OCI-LY3 (cell line): ENCODE measurements around the gene SLC32A1.

ENCODE experiments used
- H2AFZ ChIP-seq: fragments of 200-600, 300-600 bp; shearing (Covaris generic); 2 replicates; pipeline ENCODE4 v1.6.0; 2014; ENCODE audit warnings: antibody characterized with exemption, low read depth, low read length
- H3K27ac ChIP-seq: fragments of 200-600, 300-600 bp; sonication (generic); 2 replicates; pipeline ENCODE4 v1.5.1; 2014; ENCODE audit warnings: mild to moderate bottlenecking, low read length, moderate library complexity, mixed read lengths
- H3K27me3 ChIP-seq: fragments of 200-600, 300-600 bp; sonication (generic); 2 replicates; pipeline ENCODE4 v1.6.1; 2014; ENCODE audit warnings: low read depth, low read length, mixed read lengths
- H3K36me3 ChIP-seq: fragments of 200-600, 300-600 bp; sonication (generic); replicated peaks from 2 replicates; pipeline ENCODE3; 2014; ENCODE audit warnings: low read depth, low read length, mixed read lengths
- H3K4me1 ChIP-seq: fragments of 300-600, 200-600 bp; sonication (generic); 2 replicates; pipeline ENCODE4 v1.6.1; 2014; ENCODE audit warnings: low read length, mixed read lengths
- H3K4me2 ChIP-seq: fragments of 200-600, 300-600 bp; sonication (generic); 2 replicates; pipeline ENCODE4 v1.6.1; 2014; ENCODE audit warnings: low read length, mixed read lengths
- H3K4me3 ChIP-seq: fragments of 300-600, 200-600 bp; sonication (generic); 2 replicates; pipeline ENCODE4 v1.5.1; 2014; ENCODE audit warnings: antibody characterized with exemption, mild to moderate bottlenecking, low read length, moderate library complexity
- H3K79me2 ChIP-seq: fragments of 300-600, 200-600 bp; shearing (Covaris generic); 2 replicates; pipeline ENCODE4 v1.6.1; 2014; ENCODE audit warnings: mild to moderate bottlenecking, low read length, mixed read lengths
- H3K9ac ChIP-seq: fragments of 300-600, 200-600 bp; shearing (Covaris generic); 2 replicates; pipeline ENCODE4 v1.6.0; 2014; ENCODE audit warnings: mild to moderate bottlenecking, low read length, moderate library complexity
- H3K9me3 ChIP-seq: fragments of 200-600, 300-600 bp; shearing (Covaris generic); 2 replicates; pipeline ENCODE4 v1.6.1; 2014; ENCODE audit warnings: low read length, mixed read lengths; ENCODE audit not compliant: insufficient read depth
- H4K20me1 ChIP-seq: fragments of 200-600, 300-600 bp; sonication (generic); 2 replicates; pipeline ENCODE4 v1.6.1; 2016; ENCODE audit warnings: low read length, mixed read lengths; ENCODE audit not compliant: insufficient read depth
- CTCF ChIP-seq: fragments of 200-600, 300-600 bp; sonication (generic); IDR thresholded peaks from 2 replicates; pipeline ENCODE4 v1.5.1; 2014; ENCODE audit warnings: antibody characterized with exemption, low read length, low read depth
- EZH2phosphoT487 ChIP-seq: fragments of 200-600 bp; shearing (Covaris generic); IDR thresholded peaks from 2 replicates; pipeline ENCODE4 v1.6.1; 2018; ENCODE audit warnings: antibody characterized with exemption, mixed run types, low read depth

SLC32A1 gene

GRCh38 chr20:38700926-38701325 lies 23.4 kb upstream of the SLC32A1 start:
- H3K79me2 ChIP-seq, result no peaks in the 10 kb centered on the region
- no peak overlapping the region for H3K4me3 ChIP-seq
- H3K27ac ChIP-seq, result no peak overlapping the region

GRCh38 chr20:38703526-38703925 lies 20.8 kb upstream of the SLC32A1 start:
- Histone ChIP-seq H3K4me2 (no peak overlapping the region), H3K27me3 (peaks cover 73% of the 10 kb centered on the region), H3K4me1 (no peaks in the 10 kb centered on the region), H3K4me3 (no peak overlapping the region), H3K27ac (no peak overlapping the region), H3K9me3 (no peaks in the 10 kb centered on the region), H3K9ac (no peak overlapping the region), H2AFZ (no peak overlapping the region), H3K36me3 (no peaks in the 10 kb centered on the region), H4K20me1 (peaks cover 10% of the 10 kb centered on the region; the same call in 1 of the 2 replicates), H3K79me2 (no peaks in the 10 kb centered on the region)
- no peak for TF ChIP-seq EZH2phosphoT487

More at GRCh38 chr20:38700926-38701325, 23.4 kb upstream of the SLC32A1 start:
- Histone ChIP-seq H3K4me2 (no peak overlapping the region), H3K27me3 (peaks cover 73% of the 10 kb centered on the region), H3K36me3 (no peaks in the 10 kb centered on the region), H4K20me1 (peaks cover 10% of the 10 kb centered on the region; the same call in 1 of the 2 replicates), H3K4me1 (no peaks in the 10 kb centered on the region), H3K9me3 (no peaks in the 10 kb centered on the region), H3K9ac (no peak overlapping the region), H2AFZ (no peak overlapping the region)
- no peak for TF ChIP-seq EZH2phosphoT487
- no peak for TF ChIP-seq CTCF

- Histone ChIP-seq H3K4me2 (no peak overlapping the region), H3K27ac (no peak overlapping the region), H3K79me2 (no peaks in the 10 kb centered on the region), H3K9ac (no peak overlapping the region), H3K27me3 (peaks cover 68% of the 10 kb centered on the region), H3K9me3 (no peaks in the 10 kb centered on the region), H3K36me3 (no peaks in the 10 kb centered on the region), H4K20me1 (peaks cover 10% of the 10 kb centered on the region; the same call in 1 of the 2 replicates), H3K4me1 (no peaks in the 10 kb centered on the region), H2AFZ (no peak overlapping the region), H3K4me3 (no peak overlapping the region)
- TF ChIP-seq EZH2phosphoT487 (no peak), CTCF (no peak)
These were observed 20.1 kb upstream of the SLC32A1 start for GRCh38 chr20:38704136-38704535.

- no peak for TF ChIP-seq CTCF
- TF ChIP-seq EZH2phosphoT487, result no peak
- Histone ChIP-seq H3K4me3 (no peak overlapping the region), H3K27ac (no peak overlapping the region), H3K36me3 (no peaks in the 10 kb centered on the region), H3K79me2 (no peaks in the 10 kb centered on the region), H3K27me3 (peaks cover 59% of the 10 kb centered on the region), H3K4me2 (no peak overlapping the region), H3K9me3 (no peaks in the 10 kb centered on the region), H4K20me1 (peaks cover 10% of the 10 kb centered on the region; the same call in 1 of the 2 replicates), H3K9ac (no peak overlapping the region), H3K4me1 (no peaks in the 10 kb centered on the region), H2AFZ (no peak overlapping the region)
These were observed 17.8 kb upstream of the SLC32A1 start for GRCh38 chr20:38706509-38706908.

GRCh38 chr20:38714308-38714707 lies 10.0 kb upstream of the SLC32A1 start:
- H3K27me3 ChIP-seq, result peaks cover 62% of the 10 kb centered on the region
- no peaks in the 10 kb centered on the region for H3K4me1 ChIP-seq
- no peak overlapping the region for H3K9ac ChIP-seq
- H3K4me3 ChIP-seq, result no peak overlapping the region
- no peaks in the 10 kb centered on the region for H3K36me3 ChIP-seq
- TF ChIP-seq EZH2phosphoT487 (no peak), CTCF (no peak)
- no peaks in the 10 kb centered on the region for H4K20me1 ChIP-seq
- no peak overlapping the region for H3K27ac ChIP-seq
- no peak overlapping the region for H2AFZ ChIP-seq
- H3K9me3 ChIP-seq, result no peaks in the 10 kb centered on the region
- H3K4me2 ChIP-seq, result no peak overlapping the region
- H3K79me2 ChIP-seq, result no peaks in the 10 kb centered on the region
